Spinal cord (tissue), 10 donors: ENCODE data around the gene OR13F1. TPM values are rescaled to one million over a fixed set of nuclear protein-coding genes. Genes with fewer than 3 reads are reported as not detected.
"Not testable (repeated sequence)": the region's sequence is repeated elsewhere in the genome, so short reads cannot be mapped to it uniquely, and the experiment has no call there.

Experiments
- DNase-seq, 6 donors: peaks; one replicate each; pipeline versions ENCODE4 v3.0.0 to v3.0.0-alpha.2; 2013 to 2015; ENCODE audit warnings: low spot score in 6 of 6, low read depth in 4 of 6
- H3K27ac ChIP-seq: one replicate; pipeline ENCODE4 v1.5.1; 2013; ENCODE audit warnings: low read depth, low read length, control low read depth
- H3K27me3 ChIP-seq: one replicate; pipeline ENCODE4 v1.6.1; 2013; ENCODE audit warnings: low read length; ENCODE audit not compliant: control insufficient read depth, insufficient read depth
- H3K36me3 ChIP-seq: one replicate; pipeline ENCODE4 v1.6.1; 2013; ENCODE audit warnings: low read length; ENCODE audit not compliant: control insufficient read depth, insufficient read depth
- H3K4me1 ChIP-seq: one replicate; pipeline ENCODE4 v1.6.1; 2013; ENCODE audit warnings: low read length; ENCODE audit not compliant: control insufficient read depth, insufficient read depth
- H3K4me3 ChIP-seq: one replicate; pipeline ENCODE4 v1.5.1; 2013; ENCODE audit warnings: low read depth, low read length, control low read depth
- H3K9me3 ChIP-seq: one replicate; pipeline ENCODE4 v1.6.1; 2013; ENCODE audit warnings: low read length; ENCODE audit not compliant: control insufficient read depth, insufficient read depth
- WGBS: methylation state at CpG from one replicate; pipeline ENCODE4 v1.1.5; 2013; ENCODE audit warnings: missing lambda C conversion rate; ENCODE audit not compliant: insufficient coverage; 5-methylcytosine and 5-hydroxymethylcytosine counted together
- polyA plus RNA-seq, 2 donors: library from polyadenylated mRNA; unstranded; fragments of 120-200 nt; gene quantifications; one replicate each; pipeline ENCODE4 v1.2.1, GENCODE V29; 2013; ENCODE audit not compliant: insufficient read length in 2 of 2
- total RNA-seq, 2 donors: library from RNA; depleted of rRNA in 1 of 2; stranded (reverse); fragments of 120-200 nt in 1 of 2; fragments of >200 nt in 1 of 2; gene quantifications; one replicate each; pipeline versions ENCODE4 v1.2.3 to v1.2.4, GENCODE V29; 2013 to 2014
- donor health status: healthy.

Gene OR13F1
- total and polyA plus RNA-seq, 4 donors = not detected

GRCh38 chr9:104520241-104520640, 16.2 kb downstream of the OR13F1 start:
- H3K27ac ChIP-seq, DNase-seq, H3K9me3 ChIP-seq, H3K36me3 ChIP-seq, H3K27me3 ChIP-seq, H3K4me3 ChIP-seq, H3K4me1 ChIP-seq: not testable (repeated sequence)
- WGBS = 92% methylated on average over 6 of the region's 10 CpGs

DNA sequence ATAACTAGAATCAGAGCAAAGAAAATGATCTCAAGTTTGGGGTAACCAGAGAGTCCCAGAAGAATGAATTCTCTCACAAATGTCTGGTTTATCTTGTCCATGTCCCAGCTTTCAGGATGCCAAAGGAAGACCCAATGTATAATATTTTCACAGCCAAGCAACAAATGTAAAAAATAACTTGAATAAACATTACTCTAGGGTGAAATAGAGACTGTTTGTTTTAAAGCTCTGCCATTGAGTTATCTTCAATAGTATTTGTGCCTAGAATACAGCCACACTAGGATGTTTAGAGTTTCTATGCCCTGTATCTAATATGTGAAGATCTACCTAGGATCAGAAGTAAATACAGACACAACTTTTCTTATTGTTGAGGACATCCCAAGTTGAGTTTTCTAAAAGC, 23.0 kb downstream of the OR13F1 start, which contains the start of gene OR13C4:
OR13C4 (minus strand) TSS at position 101 of the 400 bp plus-strand sequence; CDS start at position 101, 0 bp downstream.
- Histone ChIP-seq H3K27me3 (no peaks in the 10 kb centered on the region), H3K27ac (no peak within 1 kb of the TSS), H3K36me3 (no peaks in the 10 kb centered on the region), H3K9me3 (no peaks in the 10 kb centered on the region), H3K4me3 (no peak within 1 kb of the TSS), H3K4me1 (no peaks in the 10 kb centered on the region)
- DNase-seq = no peak

- Histone ChIP-seq H3K9me3 (no peaks in the 10 kb centered on the region), H3K27me3 (no peaks in the 10 kb centered on the region), H3K27ac (no peak within 1 kb of the TSS), H3K36me3 (no peaks in the 10 kb centered on the region), H3K4me1 (no peaks in the 10 kb centered on the region), H3K4me3 (no peak within 1 kb of the TSS)
- WGBS = 100% methylated on average over 4 of the region's 5 CpGs
- no peak for DNase-seq
Observed at GRCh38 chr9:104536756-104537155, 32.7 kb downstream of the OR13F1 start, which contains the start of gene OR13C3. OR13C3 (minus strand) TSS chr9:104536856; CDS start chr9:104536723, 133 bp downstream.

DNA sequence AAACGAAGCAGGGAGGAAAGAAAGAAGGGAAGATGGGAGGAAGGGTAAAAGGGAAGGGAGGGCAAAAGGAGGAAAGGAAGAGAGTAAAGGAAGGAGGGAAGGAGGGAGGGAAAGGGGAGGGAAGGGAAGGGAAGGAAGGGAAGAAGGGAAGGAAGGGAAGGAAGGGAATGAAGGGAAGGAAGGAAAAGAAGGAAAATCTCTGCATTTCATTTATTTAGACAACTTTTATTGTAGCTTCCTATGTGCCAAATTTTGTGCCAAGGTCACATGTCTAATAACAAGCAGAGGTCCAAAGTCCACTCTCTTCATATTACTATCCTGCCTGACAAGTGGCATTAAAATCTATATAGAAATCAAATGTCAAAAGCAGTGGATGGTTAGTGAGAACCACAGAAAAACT, 35.2 kb downstream of the OR13F1 start:
- no peaks in the 10 kb centered on the region for H3K9me3 ChIP-seq
- DNase-seq = no peak
- no peak overlapping the region for H3K4me3 ChIP-seq
- no peak overlapping the region for H3K27ac ChIP-seq
- WGBS = 69% methylated on average over 1 of the region's 1 CpG
- H3K36me3 ChIP-seq = no peaks in the 10 kb centered on the region
- no peaks in the 10 kb centered on the region for H3K4me1 ChIP-seq
- H3K27me3 ChIP-seq = no peaks in the 10 kb centered on the region

GRCh38 chr9:104544644-104545043, 40.6 kb downstream of the OR13F1 start:
- no peaks in the 10 kb centered on the region for H3K36me3 ChIP-seq
- no peak overlapping the region for H3K4me3 ChIP-seq
- no peaks in the 10 kb centered on the region for H3K27me3 ChIP-seq
- H3K4me1 ChIP-seq = no peaks in the 10 kb centered on the region
- no peak for DNase-seq
- H3K9me3 ChIP-seq = no peaks in the 10 kb centered on the region
- 100% methylated on average over 1 of the region's 4 CpGs for WGBS
- no peak overlapping the region for H3K27ac ChIP-seq

DNA sequence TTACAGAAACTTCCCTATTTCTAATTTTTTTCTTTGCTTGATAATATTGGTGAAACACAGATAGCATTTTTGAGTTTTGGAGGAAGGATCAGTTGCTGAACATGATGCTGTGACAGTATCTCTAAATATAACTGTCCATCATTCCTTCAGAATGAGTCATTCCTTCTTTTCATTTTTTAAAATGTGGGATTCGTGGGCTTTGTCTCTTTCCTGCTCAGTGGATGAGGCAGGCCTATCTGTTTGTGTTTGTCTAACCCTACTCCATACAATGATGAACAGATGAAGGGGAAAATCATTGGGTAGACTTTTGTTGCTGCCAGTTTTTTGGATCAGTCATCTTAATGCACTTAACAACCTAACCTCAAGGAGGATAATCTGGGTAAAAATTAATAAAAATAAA, 49.2 kb downstream of the OR13F1 start:
- H3K4me1 ChIP-seq = no peaks in the 10 kb centered on the region
- H3K36me3 ChIP-seq = no peaks in the 10 kb centered on the region
- H3K4me3 ChIP-seq = no peak overlapping the region
- no peaks in the 10 kb centered on the region for H3K27me3 ChIP-seq
- no peak overlapping the region for H3K27ac ChIP-seq
- no peak for DNase-seq
- WGBS = no CpG with 5 or more reads among the region's 1 CpG
- no peaks in the 10 kb centered on the region for H3K9me3 ChIP-seq

Other genes starting within 250 kb of the OR13F1 start
- under 1 TPM in 1 of 2 donors, not detected in 1; 0.17 TPM for gene OR13C4, start 22.9 kb downstream of the OR13F1 start, total RNA-seq
- gene OR13C4, start 22.9 kb downstream of the OR13F1 start, polyA plus RNA-seq = not detected
- under 1 TPM in 1 of 2 donors, not detected in 1; 0.59 TPM for gene OR13C3, start 32.6 kb downstream of the OR13F1 start, total RNA-seq
- gene OR13C3, start 32.6 kb downstream of the OR13F1 start, polyA plus RNA-seq = not detected
- not detected for gene OR13C8, start 64.9 kb downstream of the OR13F1 start, total RNA-seq
- not detected for gene OR13C8, start 64.9 kb downstream of the OR13F1 start, polyA plus RNA-seq
- not detected for gene OR13C5, start 95.2 kb downstream of the OR13F1 start, total RNA-seq
- not detected for gene OR13C5, start 95.2 kb downstream of the OR13F1 start, polyA plus RNA-seq
- under 1 TPM; 0.28 to 0.30 TPM for gene OR13C2, start 101.4 kb downstream of the OR13F1 start, total RNA-seq
- gene OR13C2, start 101.4 kb downstream of the OR13F1 start, polyA plus RNA-seq = not detected
- under 1 TPM in 1 of 2 donors, not detected in 1; 0.17 TPM for gene OR13C9, start 113.9 kb downstream of the OR13F1 start, total RNA-seq
- gene OR13C9, start 113.9 kb downstream of the OR13F1 start, polyA plus RNA-seq = not detected
- gene OR13D1, start 190.3 kb downstream of the OR13F1 start, total RNA-seq = not detected
- not detected for gene OR13D1, start 190.3 kb downstream of the OR13F1 start, polyA plus RNA-seq
- 10 to 100 TPM; 56.4 to 79.6 TPM for gene NIPSNAP3A, start 243.4 kb downstream of the OR13F1 start, total RNA-seq
- gene NIPSNAP3A, start 243.4 kb downstream of the OR13F1 start, polyA plus RNA-seq = 10 to 100 TPM; 60.0 to 72.8 TPM